ENCODE data around the gene CDC25C.
A peak's percentile ranks its signal among the peaks of the same experiment; 100 is the strongest.

The CDC25C gene

GRCh38 chr5:138331449-138332368, at the start of gene CDC25C:
Gene CDC25C (minus strand): TSS chr5:138331804. CDS start chr5:138331180, 624 bp downstream.
- Mint-ChIP-seq H3K9me3 (no peaks in the 10 kb centered on the region), H3K4me1 (peaks cover 30% of the 10 kb centered on the region), H3K27ac (peak within 1 kb of the TSS; percentile 85 to 97), H3K4me3 (peak within 1 kb of the TSS; percentile 96), H3K27me3 (no peaks in the 10 kb centered on the region)
- DNase-seq (peak; percentile 94 to 97), ATAC-seq (peak; percentile 100)

GRCh38 chr5:138372653-138373052, 41.0 kb upstream of the CDC25C start:
- no peak for ATAC-seq
- Mint-ChIP-seq H3K4me3 (no peak overlapping the region), H3K27me3 (no peaks in the 10 kb centered on the region), H3K4me1 (peaks cover 20% of the 10 kb centered on the region), H3K27ac (no peak overlapping the region), H3K9me3 (no peaks in the 10 kb centered on the region)
- no peak for DNase-seq

GRCh38 chr5:138372225-138372624, 40.6 kb upstream of the CDC25C start:
- Mint-ChIP-seq H3K27ac (peak overlapping the region in 1 of 2 donors; percentile 52), H3K9me3 (no peaks in the 10 kb centered on the region), H3K4me3 (no peak overlapping the region), H3K27me3 (no peaks in the 10 kb centered on the region), H3K4me1 (peaks cover 20% of the 10 kb centered on the region)
- DNase-seq, result no peak
- ATAC-seq, result no peak

DNA sequence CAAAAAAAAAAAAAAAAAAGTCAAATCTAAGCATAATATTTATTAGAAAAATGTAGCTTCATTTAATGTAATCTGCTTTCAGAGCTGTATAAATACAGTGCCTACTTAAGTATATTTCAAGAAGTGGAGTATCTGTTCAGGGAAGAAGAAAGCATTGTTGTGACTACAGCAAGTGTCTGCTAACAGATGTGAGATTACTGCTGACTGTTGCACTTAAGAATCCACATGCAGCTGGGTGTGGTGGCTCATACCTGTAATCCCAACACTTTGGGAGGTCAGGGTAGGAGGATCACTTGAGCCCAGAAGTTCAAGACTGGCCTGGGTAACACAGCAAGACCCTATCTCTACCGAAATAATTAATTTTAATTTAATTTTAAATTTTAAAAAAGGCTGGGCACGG, 39.9 kb upstream of the CDC25C start:
- Mint-ChIP-seq H3K9me3 (no peaks in the 10 kb centered on the region), H3K4me3 (no peak overlapping the region), H3K27ac (no peak overlapping the region), H3K27me3 (no peaks in the 10 kb centered on the region), H3K4me1 (peaks cover 26% of the 10 kb centered on the region)
- ATAC-seq (no peak), DNase-seq (no peak)

GRCh38 chr5:138370537-138370936, 38.9 kb upstream of the CDC25C start:
- no peaks in the 10 kb centered on the region for H3K27me3 Mint-ChIP-seq
- ATAC-seq (no peak), DNase-seq (no peak)
- H3K27ac Mint-ChIP-seq, result no peak overlapping the region
- no peaks in the 10 kb centered on the region for H3K9me3 Mint-ChIP-seq
- H3K4me1 Mint-ChIP-seq, result peaks cover 30% of the 10 kb centered on the region
- no peak overlapping the region for H3K4me3 Mint-ChIP-seq

DNA sequence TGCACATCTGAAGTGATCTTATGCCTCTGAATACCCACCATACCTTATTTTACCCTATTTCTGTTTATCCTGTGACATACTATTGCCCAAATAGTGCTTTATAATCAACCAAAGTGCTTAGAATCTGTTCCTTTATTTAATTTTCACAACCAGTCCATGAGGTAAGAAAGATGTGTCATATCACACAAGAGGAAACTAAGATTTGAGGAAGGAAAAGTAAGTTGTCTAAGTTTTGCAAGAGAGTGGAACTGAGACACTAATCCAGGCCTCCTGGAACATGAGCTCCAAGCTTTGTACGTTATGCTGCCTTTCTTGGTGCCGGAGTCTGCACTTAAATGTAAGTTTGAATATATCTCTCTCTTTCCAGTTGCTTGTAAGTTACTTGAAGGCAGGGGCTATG, 38.1 kb upstream of the CDC25C start:
- Mint-ChIP-seq H3K9me3 (no peaks in the 10 kb centered on the region), H3K4me3 (no peak overlapping the region), H3K27ac (peak overlapping the region; percentile 1 to 75), H3K4me1 (peaks cover 30% of the 10 kb centered on the region), H3K27me3 (no peaks in the 10 kb centered on the region)
- ATAC-seq (no peak), DNase-seq (no peak)

DNA sequence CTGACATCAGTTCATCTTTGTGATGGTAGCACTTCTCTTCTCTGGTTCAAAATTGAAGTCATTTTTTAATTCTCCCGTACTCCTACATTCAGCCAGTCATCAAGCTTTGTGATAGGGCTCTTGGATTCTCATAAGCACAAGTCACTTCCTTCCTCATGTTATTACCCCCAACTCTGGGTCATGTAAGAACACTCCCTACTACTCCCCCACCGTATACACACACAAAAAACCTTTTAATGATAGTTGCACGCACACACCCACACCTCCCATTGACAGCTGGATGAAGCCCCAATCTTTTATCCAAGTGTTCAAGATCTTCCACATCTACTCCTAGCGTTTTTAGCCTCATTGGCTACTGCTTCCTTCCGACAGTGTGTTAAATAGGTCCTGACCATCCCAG, 37.7 kb upstream of the CDC25C start:
- ATAC-seq (no peak), DNase-seq (no peak)
- H3K4me1 Mint-ChIP-seq, result peaks cover 32% of the 10 kb centered on the region
- H3K9me3 Mint-ChIP-seq, result no peaks in the 10 kb centered on the region
- H3K27ac Mint-ChIP-seq, result peak overlapping the region in 1 of 2 donors; percentile 1
- H3K27me3 Mint-ChIP-seq, result no peaks in the 10 kb centered on the region
- H3K4me3 Mint-ChIP-seq, result no peak overlapping the region

- Mint-ChIP-seq H3K27me3 (no peaks in the 10 kb centered on the region), H3K9me3 (no peaks in the 10 kb centered on the region), H3K4me3 (no peak overlapping the region), H3K27ac (no peak overlapping the region), H3K4me1 (peaks cover 39% of the 10 kb centered on the region)
- no peak for DNase-seq
- ATAC-seq, result no peak
Observed at GRCh38 chr5:138366632-138367382, 35.2 kb upstream of the CDC25C start.

DNA sequence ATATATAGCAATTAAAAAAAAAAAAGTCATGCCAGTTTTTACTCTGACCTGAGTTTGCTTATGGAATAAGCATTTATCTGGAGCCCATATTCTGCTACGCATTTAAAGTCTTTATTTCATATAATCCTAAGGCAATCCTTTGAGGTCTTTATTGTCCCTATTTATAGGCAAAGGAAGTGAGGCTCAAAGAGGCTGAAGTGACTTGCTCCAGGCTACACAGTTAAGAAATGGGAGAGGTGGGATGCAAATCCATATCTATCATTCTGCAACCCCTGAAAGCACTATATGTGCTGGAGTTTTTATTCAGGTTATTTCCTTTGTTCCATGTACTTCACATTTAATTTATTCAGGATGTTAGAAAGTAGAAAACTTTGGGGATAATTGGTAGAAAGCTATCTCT, 33.0 kb upstream of the CDC25C start:
- peaks cover 52% of the 10 kb centered on the region for H3K4me1 Mint-ChIP-seq
- no peak overlapping the region for H3K4me3 Mint-ChIP-seq
- ATAC-seq (no peak), DNase-seq (no peak)
- H3K27me3 Mint-ChIP-seq, result no peaks in the 10 kb centered on the region
- no peaks in the 10 kb centered on the region for H3K9me3 Mint-ChIP-seq
- H3K27ac Mint-ChIP-seq, result no peak overlapping the region

GRCh38 chr5:138360941-138361452, 29.4 kb upstream of the CDC25C start:
- H3K4me1 Mint-ChIP-seq, result peaks cover 33% of the 10 kb centered on the region

DNA sequence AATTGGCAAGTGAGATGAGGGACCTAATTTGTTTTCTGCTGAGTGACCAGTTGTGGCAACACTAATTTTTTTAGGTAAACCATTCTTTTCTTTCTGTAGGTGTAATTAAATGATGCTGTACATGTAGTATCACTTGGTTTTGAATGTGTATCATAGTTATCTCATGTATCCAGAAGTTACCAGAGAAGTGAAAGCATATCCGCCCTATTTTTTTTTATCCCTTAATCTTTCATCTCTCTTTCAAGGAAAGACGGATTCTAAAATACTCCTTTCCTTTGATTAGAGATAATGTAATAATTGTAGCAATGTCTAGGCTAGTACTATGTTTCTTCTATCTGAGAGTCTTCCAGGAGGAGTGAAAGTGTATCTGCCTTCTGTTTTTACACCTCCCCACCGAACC, 28.0 kb upstream of the CDC25C start:
- DNase-seq (no peak), ATAC-seq (no peak)
- H3K4me1 Mint-ChIP-seq, result peaks cover 47% of the 10 kb centered on the region
- peak overlapping the region in 1 of 2 donors; percentile 69 for H3K27ac Mint-ChIP-seq
- H3K9me3 Mint-ChIP-seq, result no peaks in the 10 kb centered on the region
- H3K27me3 Mint-ChIP-seq, result no peaks in the 10 kb centered on the region
- H3K4me3 Mint-ChIP-seq, result no peak overlapping the region

More at GRCh38 chr5:138360941-138361452, 29.4 kb upstream of the CDC25C start:
- DNase-seq, result no peak
- ATAC-seq, result no peak
- Mint-ChIP-seq H3K27me3 (no peaks in the 10 kb centered on the region), H3K27ac (no peak overlapping the region), H3K4me3 (no peak overlapping the region), H3K9me3 (no peaks in the 10 kb centered on the region)

GRCh38 chr5:138354926-138355378, 23.3 kb upstream of the CDC25C start:
- Mint-ChIP-seq H3K4me1 (peaks cover 48% of the 10 kb centered on the region), H3K9me3 (peaks cover 8 to 16% of the 10 kb centered on the region in 2 donors), H3K27ac (no peak overlapping the region), H3K27me3 (no peaks in the 10 kb centered on the region), H3K4me3 (peak overlapping the region; percentile 90 to 92)
- peak; percentile 66 for ATAC-seq
- DNase-seq, result peak; percentile 49 to 66

DNA sequence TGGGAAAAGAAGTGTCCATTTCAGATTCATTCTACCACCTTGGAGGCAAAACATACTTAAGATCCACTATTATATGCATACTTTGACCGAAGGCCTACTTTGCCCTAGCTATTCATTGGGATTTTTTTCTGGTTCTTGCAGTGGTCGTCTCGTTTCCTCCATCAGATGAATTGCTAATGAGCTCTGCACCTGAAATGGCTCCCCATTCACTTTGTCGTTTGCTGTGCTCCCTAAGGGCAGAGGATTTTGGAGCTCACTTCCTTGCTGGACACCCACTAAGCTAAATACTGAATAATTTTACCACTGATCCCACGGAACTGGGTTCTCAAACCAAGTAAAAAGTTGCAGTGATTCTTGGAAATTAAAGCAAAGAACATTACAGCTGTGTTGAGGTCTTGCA, 22.8 kb upstream of the CDC25C start:
- H3K4me1 Mint-ChIP-seq, result peaks cover 44% of the 10 kb centered on the region
- peak overlapping the region; percentile 90 to 92 for H3K4me3 Mint-ChIP-seq
- no peak for ATAC-seq
- peaks cover 8 to 16% of the 10 kb centered on the region in 2 donors for H3K9me3 Mint-ChIP-seq
- DNase-seq, result no peak
- no peaks in the 10 kb centered on the region for H3K27me3 Mint-ChIP-seq
- H3K27ac Mint-ChIP-seq, result no peak overlapping the region

DNA sequence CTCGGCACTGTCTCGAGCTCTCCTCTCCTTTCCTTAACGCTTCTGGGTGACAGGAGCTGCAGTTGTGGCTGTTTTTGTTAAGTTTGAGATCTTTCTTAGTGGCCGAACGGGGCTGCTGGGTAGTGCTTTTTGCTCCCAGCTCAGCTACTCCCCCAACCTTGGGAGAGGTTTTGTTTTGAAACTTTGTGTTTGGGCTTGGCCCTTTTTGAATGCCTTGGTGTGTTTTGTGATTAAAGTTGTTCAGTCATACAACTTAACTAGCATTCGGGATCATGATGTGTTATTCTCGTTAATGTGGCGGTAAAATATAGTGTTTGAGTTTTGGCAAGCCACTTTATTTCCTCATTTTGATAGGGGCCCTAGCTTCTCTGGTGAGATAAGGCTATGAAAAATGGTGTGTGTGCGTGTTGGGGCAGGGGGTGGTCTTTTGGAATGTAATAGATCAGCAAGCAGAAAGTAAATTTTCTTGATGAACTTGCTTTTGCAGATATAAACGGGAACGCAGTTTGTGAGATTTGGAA, 22.0 kb upstream of the CDC25C start:
- DNase-seq (no peak), ATAC-seq (no peak)
- Mint-ChIP-seq H3K9me3 (peaks cover 8 to 16% of the 10 kb centered on the region in 2 donors), H3K27ac (peak overlapping the region; percentile 95 to 98), H3K4me3 (peak overlapping the region; percentile 90 to 92), H3K4me1 (peaks cover 44% of the 10 kb centered on the region), H3K27me3 (no peaks in the 10 kb centered on the region)

- H3K27ac Mint-ChIP-seq, result peak overlapping the region; percentile 95 to 98
Observed at GRCh38 chr5:138352722-138353559, 21.3 kb upstream of the CDC25C start.

More at GRCh38 chr5:138352722-138353559, 21.3 kb upstream of the CDC25C start:
- DNase-seq, result peak; percentile 80 to 81
- peak; percentile 77 for ATAC-seq
- H3K4me3 Mint-ChIP-seq, result peak overlapping the region; percentile 90 to 92
- peaks cover 45% of the 10 kb centered on the region for H3K4me1 Mint-ChIP-seq
- H3K27me3 Mint-ChIP-seq, result no peaks in the 10 kb centered on the region
- peaks cover 8 to 16% of the 10 kb centered on the region in 2 donors for H3K9me3 Mint-ChIP-seq

Measured in stimulated activated naive CD8-positive, alpha-beta T cell treated with anti-CD3 and anti-CD28 coated beads, Interleukin-15, amount 100 ng/mL, for 72 hours (primary cell).